Measurements from ENCODE around the gene P2RX6.

The P2RX6 gene

DNA sequence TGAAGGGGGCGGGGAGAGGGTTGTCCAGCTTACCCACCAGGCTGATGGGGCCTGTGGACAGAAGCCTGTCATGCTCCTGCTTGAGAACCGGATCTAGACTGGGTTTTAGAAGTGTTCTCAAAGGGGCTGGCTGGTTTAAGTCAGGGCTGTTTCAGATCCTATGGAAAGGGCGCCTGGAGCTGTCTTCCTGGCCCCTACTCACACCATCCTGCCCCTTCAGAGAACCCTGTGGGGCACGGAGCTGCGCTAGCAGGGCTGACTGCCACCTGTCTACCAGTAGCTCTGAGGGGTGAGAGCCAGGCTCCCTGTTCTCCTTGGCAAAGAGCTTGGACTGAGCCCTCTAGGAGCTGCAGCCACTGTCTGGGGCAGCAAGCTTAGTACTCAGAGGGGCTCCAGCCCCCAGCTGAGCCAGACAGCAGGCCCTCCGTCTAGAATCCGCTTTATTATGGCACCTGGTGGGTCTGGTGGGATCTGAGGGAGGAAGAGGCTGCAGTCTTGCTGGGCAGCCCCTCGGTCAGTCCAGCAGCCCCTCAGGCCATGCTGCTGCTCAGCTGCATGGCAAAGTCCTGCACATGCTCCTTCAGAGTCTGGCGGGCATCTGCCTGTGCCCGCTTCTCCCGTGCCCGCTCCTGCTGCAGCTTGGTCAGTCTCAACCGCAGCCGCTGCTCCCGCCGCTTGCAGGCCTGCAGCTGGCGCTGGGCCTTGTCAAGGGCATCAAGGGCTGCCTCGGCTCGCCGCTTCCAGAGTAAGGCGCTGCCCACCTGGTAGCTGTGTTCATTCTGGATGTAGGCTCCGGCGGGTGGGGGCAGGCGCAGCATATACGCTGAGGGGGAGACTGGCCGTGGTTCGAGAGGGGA, 15.4 kb upstream of the P2RX6 start:
- TF ChIP-seq CTCF (IDR thresholded peaks at IDR 0.05): no peak

DNA sequence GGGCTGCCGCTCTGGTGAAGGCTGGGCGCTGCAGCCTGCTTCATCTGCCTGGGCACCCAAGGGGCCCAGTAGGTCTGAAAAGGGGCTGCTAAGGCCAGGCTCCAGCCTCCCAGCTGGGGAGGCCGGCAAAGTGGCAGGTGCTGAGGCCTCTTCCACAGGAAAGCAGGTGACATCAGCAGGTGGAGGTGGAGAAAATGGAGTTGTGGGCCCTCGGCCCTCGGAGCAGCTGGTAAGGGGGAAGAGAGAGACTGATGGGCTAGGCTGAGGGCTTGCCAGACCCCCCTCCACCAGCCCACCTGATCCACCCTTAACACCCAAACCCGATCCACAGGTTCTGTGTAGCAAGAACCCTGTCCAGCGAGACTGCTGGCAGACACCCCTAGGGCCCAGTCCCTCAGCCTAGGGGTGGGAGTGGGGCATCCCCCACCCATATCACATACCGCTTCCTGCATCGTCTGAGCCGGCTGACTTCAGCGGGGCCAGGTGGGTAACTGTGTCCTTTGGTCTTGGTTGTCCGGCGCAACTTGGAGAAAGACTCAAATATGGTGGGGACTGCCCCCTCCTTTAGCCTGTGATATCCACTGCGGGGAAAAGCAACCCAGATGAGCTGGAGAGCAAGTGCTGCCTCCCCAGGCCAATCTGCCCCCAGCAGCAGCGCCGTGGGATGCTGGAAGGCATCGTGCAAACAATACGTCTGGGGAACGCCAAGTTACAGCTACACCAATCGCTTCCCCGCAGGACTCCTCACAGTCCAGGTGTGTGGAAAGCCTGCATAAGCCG, 14.6 kb upstream of the P2RX6 start:
- no peak for TF ChIP-seq CTCF (IDR thresholded peaks at IDR 0.05)

DNA sequence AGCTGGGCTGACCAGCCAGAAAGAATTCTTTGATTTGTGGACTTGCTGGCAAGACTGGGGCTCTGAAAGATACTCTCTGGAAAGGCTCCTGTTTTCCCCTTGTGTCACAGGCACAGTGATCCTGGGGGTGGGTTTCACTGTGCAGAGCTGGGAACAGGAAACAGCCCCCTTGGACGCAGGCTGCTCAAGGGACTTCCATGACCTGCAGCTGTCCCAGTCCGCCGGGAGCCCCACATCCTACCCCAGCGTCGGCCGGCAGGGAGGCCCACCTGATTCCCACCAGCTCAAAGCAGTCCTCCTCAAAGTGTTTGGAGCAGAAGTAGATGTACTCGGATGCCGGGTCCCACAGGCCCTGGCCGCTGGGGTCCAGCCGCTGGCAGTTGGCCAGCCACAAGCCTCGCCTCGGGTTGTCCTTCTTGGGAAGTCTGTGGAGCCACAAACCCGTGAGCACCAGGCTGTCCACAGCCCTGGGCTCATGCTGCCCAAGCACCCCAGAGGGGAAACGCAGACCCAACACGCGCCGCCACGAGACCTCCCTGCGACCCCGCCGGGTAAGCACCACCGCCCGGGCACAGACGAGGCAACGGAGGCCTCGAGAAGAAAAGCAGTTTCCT, 13.9 kb upstream of the P2RX6 start:
- no peak for TF ChIP-seq CTCF (IDR thresholded peaks at IDR 0.05)

DNA sequence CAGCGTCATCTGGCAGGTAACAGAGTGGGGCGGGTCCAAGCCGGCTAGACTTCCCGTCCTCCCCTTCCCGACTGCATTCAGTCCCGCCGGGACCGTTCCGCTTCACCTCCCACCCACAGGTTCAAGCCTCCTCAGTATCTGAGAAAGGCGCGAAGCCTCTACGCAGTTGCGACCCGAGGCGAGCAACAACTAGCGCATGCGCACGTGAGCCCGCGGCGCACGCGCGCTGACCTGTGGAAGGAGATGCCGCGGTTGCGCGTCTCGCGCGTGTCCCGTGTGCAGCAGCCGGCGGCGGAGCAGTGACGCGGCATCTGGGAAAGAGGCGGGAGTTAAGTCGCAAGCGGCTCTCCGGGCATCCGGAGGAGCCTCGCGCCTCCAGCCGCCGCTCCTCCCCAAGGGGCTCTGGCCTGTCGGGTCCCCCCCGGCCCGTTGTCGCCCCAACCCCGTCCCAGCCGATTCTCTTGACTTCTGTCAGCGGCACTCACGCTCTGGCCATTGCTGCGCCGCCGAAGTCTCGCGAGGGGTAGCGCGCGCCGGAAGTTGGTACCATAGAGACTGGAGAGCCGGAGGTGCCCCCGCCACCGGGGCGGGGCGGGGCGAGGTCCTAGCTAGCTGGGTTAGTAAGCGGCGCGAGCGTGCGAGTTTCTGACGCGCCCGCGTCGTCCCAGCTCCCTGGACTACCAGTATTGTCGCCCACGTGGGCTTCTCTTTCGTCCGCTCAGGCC, 13.2 kb upstream of the P2RX6 start, which contains the start of gene THAP7:
TSS of gene THAP7 (minus strand) at position 518 of the 725 bp plus-strand sequence. CDS start at position 311, 207 bp downstream.
- TF ChIP-seq CTCF (IDR thresholded peaks at IDR 0.05): no peak

- no peak for TF ChIP-seq CTCF (IDR thresholded peaks at IDR 0.05)
Observed at GRCh38 chr22:21003782-21004181, 11.2 kb upstream of the P2RX6 start.

DNA sequence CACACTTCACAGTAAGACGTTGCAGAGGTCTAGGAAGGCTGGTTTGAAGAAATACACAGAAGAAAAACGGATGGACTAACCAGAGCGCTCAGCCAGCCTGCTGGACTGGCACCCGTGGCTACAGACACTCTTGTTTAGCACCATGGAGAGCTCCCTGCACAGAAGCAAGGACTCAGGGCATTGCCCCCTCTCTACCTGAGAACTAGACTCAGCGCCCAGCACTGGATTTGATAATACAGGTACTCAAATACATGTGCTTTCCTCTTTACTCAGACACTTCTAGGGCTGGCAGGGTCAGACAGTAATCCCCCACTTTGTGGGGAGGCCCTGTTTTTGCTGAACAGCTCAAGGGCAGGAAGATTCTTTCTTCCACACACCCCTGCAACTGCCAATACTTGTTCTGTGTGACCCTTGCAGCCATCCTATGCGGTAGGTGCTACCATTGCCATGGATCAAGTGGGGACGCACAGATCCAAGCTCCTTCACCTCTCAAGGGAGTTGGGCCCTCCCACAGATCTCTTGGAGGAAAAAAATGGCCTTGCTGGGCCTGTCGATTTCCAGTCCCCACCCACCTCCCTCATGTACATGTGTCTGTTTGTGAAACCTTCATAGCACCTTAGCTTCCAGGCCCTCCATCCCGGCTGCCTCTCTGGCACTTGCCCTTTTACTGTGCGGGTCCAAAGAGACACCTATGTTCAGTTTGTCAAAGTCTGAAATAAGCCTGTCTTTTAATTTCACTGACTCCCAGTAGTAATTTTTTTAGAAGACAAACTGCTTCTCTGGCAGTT, 5.1 kb upstream of the P2RX6 start:
- no peak for TF ChIP-seq CTCF (IDR thresholded peaks at IDR 0.05)

Data from LNCAP (cell line).